Karpas-422 (cell line): ENCODE data around the gene SYCP1. TPM values are rescaled to one million over a fixed set of nuclear protein-coding genes. Genes with fewer than 3 reads are reported as not detected.

Experiments used
- DNase-seq: peaks from one replicate; pipeline ENCODE4 v3.0.0-alpha.2; 2015
- H2AFZ ChIP-seq: fragments of 200-600 bp; sonication (generic); 2 replicates; pipeline ENCODE4 v1.6.1; 2014; ENCODE audit warnings: antibody characterized with exemption, low read length, mixed read lengths
- H3K27ac ChIP-seq: fragments of 200-600 bp; sonication (generic); 2 replicates; pipeline ENCODE4 v1.5.1; 2014; ENCODE audit warnings: mild to moderate bottlenecking, low read length, moderate library complexity
- H3K27me3 ChIP-seq: fragments of 200-600 bp; sonication (generic); 2 replicates; pipeline ENCODE4 v1.6.1; 2014; ENCODE audit warnings: low read length, mixed read lengths
- H3K36me3 ChIP-seq: fragments of 200-600 bp; sonication (generic); 2 replicates; pipeline ENCODE4 v1.6.1; 2014; ENCODE audit warnings: low read length, mixed read lengths; ENCODE audit not compliant: insufficient read depth
- H3K4me1 ChIP-seq: fragments of 200-600 bp; sonication (generic); 2 replicates; pipeline ENCODE4 v1.6.1; 2014; ENCODE audit warnings: mild to moderate bottlenecking, low read length, mixed read lengths
- H3K4me2 ChIP-seq: fragments of 200-600 bp; sonication (generic); 2 replicates; pipeline ENCODE4 v1.6.1; 2014; ENCODE audit warnings: low read length, low read depth, mild to moderate bottlenecking; ENCODE audit not compliant: poor library complexity, severe bottlenecking
- H3K4me3 ChIP-seq: fragments of 200-600 bp; sonication (generic); 2 replicates; pipeline ENCODE4 v1.5.1; 2014; ENCODE audit warnings: mild to moderate bottlenecking, antibody characterized with exemption, low read length, mixed read lengths
- H3K79me2 ChIP-seq: fragments of 200-600 bp; sonication (generic); 2 replicates; pipeline ENCODE4 v1.6.1; 2014; ENCODE audit warnings: mild to moderate bottlenecking, low read length, mixed read lengths
- H3K9ac ChIP-seq: fragments of 200-600 bp; sonication (generic); 2 replicates; pipeline ENCODE4 v1.6.0; 2014; ENCODE audit warnings: low read length
- H3K9me2 ChIP-seq: fragments of 200-600 bp; sonication (generic), shearing (Covaris generic); replicated peaks from 2 replicates; pipeline ENCODE4 v1.6.0; 2014; ENCODE audit warnings: mild to moderate bottlenecking, low read length, moderate library complexity; ENCODE audit not compliant: insufficient read depth
- H3K9me3 ChIP-seq: fragments of 300-700, 200-600 bp; sonication (generic); 2 replicates; pipeline ENCODE4 v1.6.1; 2014; ENCODE audit warnings: low read length, mixed read lengths
- H4K20me1 ChIP-seq: fragments of 200-600 bp; sonication (generic); 2 replicates; pipeline ENCODE4 v1.6.1; 2014; ENCODE audit warnings: mild to moderate bottlenecking, antibody characterized with exemption, low read length, low read depth; ENCODE audit not compliant: insufficient read depth
- total RNA-seq: library from RNA; depleted of rRNA; stranded (reverse); fragments of >200 nt; shearing (Covaris generic); gene quantifications from 2 replicates; pipeline ENCODE4 v1.2.3, GENCODE V29; 2014; ENCODE audit warnings: low replicate concordance

SYCP1 gene
- total RNA-seq, 1 experiment from 2014 or later, result not detected

DNA sequence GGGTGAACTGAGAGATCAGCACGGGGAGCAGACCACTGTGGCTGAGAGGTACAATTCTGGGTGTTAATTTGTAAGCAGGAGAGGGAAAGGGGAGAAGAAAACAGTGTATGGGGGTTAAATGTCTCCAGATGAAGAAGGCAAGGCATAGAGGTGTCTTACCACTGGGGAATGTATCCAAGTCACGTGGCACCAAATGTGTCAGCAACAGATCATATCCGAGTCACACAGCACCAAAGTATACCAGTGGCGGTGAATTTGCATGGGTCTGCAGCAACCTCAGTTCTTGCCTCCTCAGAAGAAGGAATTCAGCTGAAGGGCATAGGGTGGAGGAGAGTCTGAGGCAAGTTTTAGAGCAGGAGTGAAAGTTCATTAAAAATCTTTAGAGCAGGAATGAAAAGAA, 21.2 kb upstream of the SYCP1 start:
- Histone ChIP-seq H2AFZ (no peak overlapping the region), H3K79me2 (no peaks in the 10 kb centered on the region), H4K20me1 (no peaks in the 10 kb centered on the region), H3K9ac (no peak overlapping the region), H3K9me2 (no peaks in the 10 kb centered on the region), H3K4me1 (no peaks in the 10 kb centered on the region), H3K27me3 (no peaks in the 10 kb centered on the region), H3K4me3 (no peak overlapping the region), H3K4me2 (no peak overlapping the region), H3K9me3 (no peaks in the 10 kb centered on the region), H3K36me3 (no peaks in the 10 kb centered on the region), H3K27ac (no peak overlapping the region)
- no peak for DNase-seq

DNA sequence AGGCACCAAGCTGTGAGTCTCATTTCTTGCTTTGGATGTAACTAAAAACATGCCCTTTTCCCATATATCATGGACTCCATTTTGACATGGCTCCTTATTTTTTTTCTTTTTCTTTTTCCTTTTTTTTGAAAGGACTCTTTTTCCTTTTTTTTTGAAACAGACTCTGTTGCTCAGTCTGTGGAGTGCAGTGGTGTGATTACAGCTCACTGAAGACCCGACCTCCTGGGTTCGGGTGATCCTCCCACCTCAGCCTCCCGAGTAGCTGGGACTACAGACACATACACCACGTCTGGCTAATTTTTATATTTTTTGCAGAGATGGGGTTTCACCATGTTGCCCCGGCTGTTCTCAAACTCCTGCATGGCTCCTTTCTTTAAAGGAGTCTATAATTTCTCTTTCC, 10.4 kb upstream of the SYCP1 start:
- Histone ChIP-seq H3K4me3 (no peak overlapping the region), H3K9ac (no peak overlapping the region), H3K9me2 (no peaks in the 10 kb centered on the region), H2AFZ (no peak overlapping the region), H3K36me3 (no peaks in the 10 kb centered on the region), H4K20me1 (no peaks in the 10 kb centered on the region), H3K27ac (no peak overlapping the region), H3K4me1 (no peaks in the 10 kb centered on the region), H3K4me2 (no peak overlapping the region), H3K9me3 (no peaks in the 10 kb centered on the region), H3K79me2 (no peaks in the 10 kb centered on the region), H3K27me3 (no peaks in the 10 kb centered on the region)
- DNase-seq, result no peak

DNA sequence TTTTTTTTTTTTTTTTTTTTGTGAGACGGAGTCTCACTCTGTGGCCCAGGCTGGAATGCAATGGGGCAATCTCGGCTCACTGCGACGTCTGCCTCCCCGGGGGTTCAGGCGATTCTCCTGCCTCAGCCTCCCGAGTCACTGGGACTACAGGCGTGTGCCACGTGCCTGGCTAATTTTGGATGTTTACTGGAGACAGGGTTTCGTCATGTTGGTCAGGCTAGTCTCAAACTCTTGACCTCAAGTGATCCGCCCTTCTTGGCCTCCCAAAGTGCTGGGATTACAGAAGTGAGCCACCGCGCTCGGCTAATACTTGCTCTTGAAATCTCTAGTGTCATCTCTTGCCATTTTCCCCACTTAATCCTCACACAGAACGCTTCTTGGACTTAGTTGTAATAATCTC, 1.1 kb upstream of the SYCP1 start:
- Histone ChIP-seq H3K4me2 (no peak overlapping the region), H3K9me3 (no peaks in the 10 kb centered on the region), H3K27ac (no peak overlapping the region), H3K9ac (no peak overlapping the region), H4K20me1 (no peaks in the 10 kb centered on the region), H3K4me1 (no peaks in the 10 kb centered on the region), H3K27me3 (no peaks in the 10 kb centered on the region), H3K36me3 (no peaks in the 10 kb centered on the region), H2AFZ (no peak overlapping the region), H3K4me3 (no peak overlapping the region), H3K9me2 (no peaks in the 10 kb centered on the region), H3K79me2 (no peaks in the 10 kb centered on the region)
- DNase-seq, result no peak

DNA sequence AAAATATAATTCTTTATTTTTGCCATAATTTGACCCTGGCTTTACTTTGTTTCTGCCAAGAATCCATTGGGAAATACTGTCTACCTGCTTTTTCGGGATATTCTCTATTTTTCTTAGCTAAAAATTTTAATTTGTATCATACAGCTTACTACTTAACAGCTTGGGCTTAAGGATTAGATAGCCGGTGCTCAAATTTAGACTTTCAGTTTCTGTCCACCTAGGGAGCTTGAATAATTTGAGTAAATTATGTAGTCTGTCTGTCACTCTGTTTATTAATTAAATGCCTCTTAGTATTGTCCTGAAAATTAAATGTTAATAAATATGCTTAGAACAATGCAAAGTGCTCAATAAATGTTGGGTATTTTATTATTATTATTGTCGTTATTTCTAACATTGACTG, 6.7 kb downstream of the SYCP1 start:
- Histone ChIP-seq H3K79me2 (no peaks in the 10 kb centered on the region), H3K27me3 (no peaks in the 10 kb centered on the region), H3K4me1 (no peaks in the 10 kb centered on the region), H3K4me2 (no peak overlapping the region), H2AFZ (no peak overlapping the region), H3K27ac (no peak overlapping the region), H3K9me3 (no peaks in the 10 kb centered on the region), H3K9me2 (no peaks in the 10 kb centered on the region), H3K9ac (no peak overlapping the region), H3K4me3 (no peak overlapping the region), H3K36me3 (no peaks in the 10 kb centered on the region), H4K20me1 (no peaks in the 10 kb centered on the region)
- DNase-seq, result no peak

DNA sequence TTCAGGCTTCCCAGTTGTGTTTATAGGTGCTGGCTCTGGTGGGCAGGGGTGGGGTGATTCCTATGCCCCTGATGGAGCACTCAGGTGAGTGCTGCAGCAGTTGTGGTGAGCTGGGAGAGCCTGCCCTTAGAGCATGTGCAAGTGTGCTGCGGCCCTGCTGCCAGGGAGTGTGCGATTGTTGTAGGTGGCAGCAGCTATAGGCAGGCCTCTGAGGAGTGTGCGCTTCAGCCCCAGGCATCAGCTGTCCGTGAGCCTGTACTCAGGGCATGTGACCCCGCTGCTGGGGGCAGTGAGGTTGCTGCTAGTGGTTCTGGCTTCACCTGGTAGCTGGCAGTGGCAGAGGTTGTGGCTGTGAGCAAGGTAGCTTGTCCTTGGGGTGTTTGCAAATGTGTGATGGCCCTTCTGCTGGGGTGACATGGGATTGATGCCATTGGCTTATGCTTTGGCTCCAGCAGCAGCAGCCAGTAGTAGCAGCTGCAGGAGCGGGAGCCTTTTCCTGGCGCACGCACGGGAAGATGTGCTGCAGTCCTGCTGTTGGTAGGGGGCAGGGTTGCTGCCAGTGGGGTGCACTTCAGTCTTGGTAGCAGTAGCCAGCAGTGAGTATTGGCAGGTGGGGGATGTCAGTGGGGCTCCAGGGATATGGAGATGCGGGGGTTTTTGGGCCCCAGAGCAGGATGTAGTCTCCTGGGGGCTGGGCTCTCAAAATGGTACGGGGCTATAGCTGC, 37.7 kb downstream of the SYCP1 start:
- no peaks in the 10 kb centered on the region for H3K36me3 ChIP-seq
- no peaks in the 10 kb centered on the region for H3K4me1 ChIP-seq
- H3K9me3 ChIP-seq, result no peaks in the 10 kb centered on the region
- no peak overlapping the region for H2AFZ ChIP-seq
- H3K79me2 ChIP-seq, result no peaks in the 10 kb centered on the region
- H3K9ac ChIP-seq, result no peak overlapping the region
- no peak for DNase-seq
- H3K4me3 ChIP-seq, result no peak overlapping the region
- no peaks in the 10 kb centered on the region for H3K9me2 ChIP-seq
- no peak overlapping the region for H3K4me2 ChIP-seq
- H4K20me1 ChIP-seq, result no peaks in the 10 kb centered on the region
- no peaks in the 10 kb centered on the region; the same call in 1 of the 2 replicates for H3K27me3 ChIP-seq
- H3K27ac ChIP-seq, result no peak overlapping the region

DNA sequence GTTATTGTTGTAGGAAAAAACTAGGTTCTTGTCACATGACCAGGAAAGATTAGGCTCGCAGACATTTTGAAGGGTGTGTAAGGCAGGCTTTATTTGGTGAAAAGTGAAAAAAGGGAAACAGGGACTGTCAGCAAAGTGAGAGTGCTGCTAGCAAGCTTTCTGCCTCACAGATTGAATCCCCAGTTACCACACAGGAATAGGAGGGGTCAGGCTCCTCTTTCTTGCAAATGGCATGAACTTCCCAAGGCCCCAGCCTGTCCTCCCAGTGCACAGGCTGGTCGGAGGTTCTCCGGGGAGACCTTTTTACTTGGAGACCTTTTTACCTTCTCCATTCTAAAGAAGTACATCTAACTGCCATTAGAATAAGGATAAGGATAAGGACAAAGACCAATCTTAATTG, 42.1 kb downstream of the SYCP1 start:
- Histone ChIP-seq H3K4me2 (no peak overlapping the region), H3K4me1 (no peaks in the 10 kb centered on the region), H3K4me3 (no peak overlapping the region), H3K9me2 (no peaks in the 10 kb centered on the region), H3K9me3 (no peaks in the 10 kb centered on the region), H3K9ac (no peak overlapping the region), H4K20me1 (no peaks in the 10 kb centered on the region), H2AFZ (no peak overlapping the region), H3K27me3 (no peaks in the 10 kb centered on the region; the same call in 1 of the 2 replicates), H3K36me3 (no peaks in the 10 kb centered on the region), H3K27ac (no peak overlapping the region), H3K79me2 (no peaks in the 10 kb centered on the region)
- no peak for DNase-seq

DNA sequence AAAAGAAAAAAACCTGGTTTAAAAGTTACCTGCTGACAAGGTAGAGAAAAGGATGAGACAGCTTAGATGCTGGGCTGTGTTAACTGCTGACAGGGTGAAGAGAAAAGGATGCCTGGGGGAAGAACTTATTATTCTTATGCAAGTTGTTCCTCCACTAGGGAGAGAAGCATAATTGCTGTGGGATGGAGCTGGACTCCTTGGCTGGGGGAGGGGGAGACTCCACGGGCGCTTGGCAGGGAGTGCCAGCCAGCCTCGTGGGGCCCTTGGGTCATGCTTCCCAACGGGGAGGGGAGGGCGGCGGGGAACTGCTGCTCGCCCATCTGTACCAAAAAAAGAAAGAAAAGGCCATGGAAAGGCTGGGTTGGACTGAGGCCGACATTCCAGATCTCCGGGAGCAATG, 47.2 kb downstream of the SYCP1 start:
- H3K9me2 ChIP-seq, result no peaks in the 10 kb centered on the region
- H3K9ac ChIP-seq, result no peak overlapping the region
- no peaks in the 10 kb centered on the region for H3K4me1 ChIP-seq
- H3K4me3 ChIP-seq, result no peak overlapping the region
- no peaks in the 10 kb centered on the region for H3K27me3 ChIP-seq
- no peak for DNase-seq
- no peak overlapping the region for H2AFZ ChIP-seq
- no peak overlapping the region for H3K27ac ChIP-seq
- H3K79me2 ChIP-seq, result no peaks in the 10 kb centered on the region
- no peaks in the 10 kb centered on the region for H3K9me3 ChIP-seq
- H3K36me3 ChIP-seq, result no peaks in the 10 kb centered on the region
- no peaks in the 10 kb centered on the region for H4K20me1 ChIP-seq
- no peak overlapping the region for H3K4me2 ChIP-seq

DNA sequence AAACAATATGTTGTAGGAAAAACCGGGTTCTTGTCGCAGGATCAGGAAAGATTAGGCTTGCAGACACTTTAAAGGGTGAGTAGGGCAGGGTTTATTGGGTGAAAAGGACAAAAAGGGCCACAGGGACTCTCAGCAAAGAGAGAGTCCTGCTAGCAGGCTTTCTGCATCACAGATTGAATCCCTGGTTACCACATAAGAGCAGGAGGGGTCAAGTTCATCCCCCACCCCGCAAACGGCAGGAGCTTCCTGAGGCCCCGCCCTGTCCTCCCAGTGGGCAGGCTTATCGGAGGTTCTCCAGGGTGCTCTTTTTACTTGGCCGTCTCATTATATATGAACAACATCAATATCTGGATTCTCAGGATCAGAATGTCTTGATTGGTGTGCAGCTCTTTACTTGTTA, 47.7 kb downstream of the SYCP1 start:
- H3K4me2 ChIP-seq, result no peak overlapping the region
- DNase-seq, result no peak
- no peaks in the 10 kb centered on the region for H3K79me2 ChIP-seq
- no peaks in the 10 kb centered on the region for H3K27me3 ChIP-seq
- no peak overlapping the region for H3K4me3 ChIP-seq
- no peaks in the 10 kb centered on the region for H3K4me1 ChIP-seq
- H3K9me2 ChIP-seq, result no peaks in the 10 kb centered on the region
- no peak overlapping the region for H3K27ac ChIP-seq
- H3K36me3 ChIP-seq, result no peaks in the 10 kb centered on the region
- no peaks in the 10 kb centered on the region for H3K9me3 ChIP-seq
- H2AFZ ChIP-seq, result no peak overlapping the region
- no peaks in the 10 kb centered on the region for H4K20me1 ChIP-seq
- H3K9ac ChIP-seq, result no peak overlapping the region
